HG03571 (cell line): ENCODE measurements around the gene CIBAR2.

Source experiments
- ATAC-seq: cut with Tn5 transposase; IDR thresholded peaks from one replicate; pipeline ENCODE4 v1.9.1; 2021; ENCODE audit not compliant: unreplicated experiment

Gene CIBAR2

DNA sequence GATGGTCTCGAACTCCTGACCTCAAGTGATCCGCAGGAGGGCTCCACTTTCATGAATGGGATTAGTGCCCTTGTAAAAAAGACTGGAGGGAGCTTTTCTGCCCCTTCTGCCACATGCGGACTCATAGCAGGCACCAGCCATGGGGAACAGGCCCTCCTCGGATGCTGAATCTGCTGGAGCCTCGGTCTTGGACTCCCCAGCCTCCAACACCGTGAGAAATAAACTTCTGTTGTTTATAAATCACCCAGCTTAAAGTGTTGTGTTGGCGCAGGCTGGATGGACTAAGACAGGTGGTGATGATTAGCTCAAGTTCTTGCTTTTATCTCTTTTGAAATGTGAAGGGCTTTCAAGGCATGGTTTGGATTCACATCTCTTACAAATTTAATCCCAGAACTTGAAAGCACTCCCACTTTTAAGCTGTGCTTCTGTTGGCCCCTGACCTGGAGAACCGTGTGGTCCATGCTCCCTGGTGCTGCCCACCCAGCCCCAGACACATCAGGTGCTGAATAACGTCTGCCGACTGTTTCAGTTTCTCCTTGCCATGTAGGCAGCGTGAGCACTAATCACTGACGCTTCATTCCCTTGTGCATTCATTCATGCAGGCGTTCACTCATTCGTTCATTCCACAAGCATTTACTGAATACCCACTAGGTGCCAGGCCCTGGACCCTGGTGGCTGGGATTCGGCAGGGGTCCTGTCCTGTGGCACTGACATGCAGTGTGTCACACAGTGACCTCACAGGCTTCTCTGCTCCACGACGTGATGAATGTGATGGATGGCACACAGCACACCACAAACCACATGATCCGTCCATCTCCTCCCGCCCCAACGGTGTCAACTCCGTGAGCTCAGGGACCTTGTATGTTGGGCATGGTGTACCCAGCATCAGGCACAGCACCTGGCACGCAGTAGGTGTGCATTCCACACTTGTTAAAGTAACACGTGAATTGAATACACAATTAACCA, 8.9 kb downstream of the CIBAR2 start:
- ATAC-seq: no peak

DNA sequence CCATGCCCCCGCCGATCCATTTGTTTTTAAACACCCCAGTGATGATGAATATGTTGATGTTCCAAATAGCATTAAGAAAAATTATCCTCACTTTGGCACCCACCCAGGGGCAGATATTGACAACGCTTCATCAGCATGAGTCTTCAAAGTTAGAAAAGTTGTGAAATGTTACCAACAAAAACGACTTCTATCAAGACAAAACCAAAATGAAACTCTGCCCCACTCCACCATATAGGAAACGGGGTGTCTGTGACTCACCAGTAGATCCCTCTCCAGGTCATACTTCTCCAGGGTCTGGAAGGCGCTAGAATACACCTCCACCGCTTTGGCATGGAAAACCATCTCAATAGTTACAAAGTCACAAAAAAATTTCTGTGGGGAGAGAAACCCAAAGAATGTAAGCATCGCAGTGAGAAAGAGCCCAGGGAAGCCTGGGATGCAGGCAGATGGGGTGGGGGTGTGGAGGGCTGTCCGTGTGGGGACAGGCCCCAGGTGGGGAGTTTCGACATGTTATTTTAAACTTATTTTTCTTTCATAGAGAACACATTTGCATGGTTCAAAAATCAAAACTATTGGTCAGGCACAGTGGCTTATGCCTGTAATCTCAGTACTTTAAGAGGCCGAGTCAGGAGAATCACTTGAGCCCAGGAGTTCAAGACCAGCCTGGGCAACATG, 10.2 kb downstream of the CIBAR2 start:
- ATAC-seq: no peak

DNA sequence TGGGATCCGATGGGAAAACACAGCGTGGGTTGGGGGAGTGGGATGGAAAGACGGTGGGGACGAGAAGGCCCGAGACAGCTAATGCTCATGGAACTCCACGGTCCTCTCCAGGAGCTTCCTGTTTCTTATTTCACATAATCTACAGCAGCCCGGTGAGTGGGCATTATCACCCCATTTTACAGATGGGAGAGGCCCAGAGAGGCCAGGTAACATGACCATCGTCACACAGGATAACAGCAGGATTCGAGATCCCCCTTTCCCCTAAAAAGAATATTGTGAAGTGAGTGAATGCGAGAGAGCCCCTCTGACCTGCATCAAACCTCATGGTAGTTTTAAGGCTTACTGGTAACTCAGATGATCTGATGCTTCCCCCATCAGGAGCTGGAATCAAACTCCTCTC, 12.0 kb downstream of the CIBAR2 start:
- ATAC-seq: no peak

DNA sequence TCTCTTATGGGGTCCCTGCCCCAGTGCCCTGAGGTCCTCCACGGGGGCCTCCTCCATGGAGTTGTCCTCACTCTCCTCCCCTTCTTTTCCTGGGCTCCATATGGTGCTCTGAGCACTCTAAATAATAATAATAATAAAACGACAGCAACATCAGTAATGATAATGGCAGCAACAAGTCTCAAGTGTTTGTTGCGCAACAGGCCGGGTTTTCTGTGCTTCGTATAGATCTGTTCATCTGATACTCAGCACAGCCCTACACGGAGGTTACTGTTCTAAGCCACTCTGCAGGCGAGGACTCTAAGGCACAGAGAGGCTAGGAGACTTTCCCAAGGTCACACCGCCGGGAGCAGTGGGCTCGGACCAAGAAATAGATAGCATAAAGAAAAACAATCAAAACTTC, 13.7 kb downstream of the CIBAR2 start:
- no peak for ATAC-seq

DNA sequence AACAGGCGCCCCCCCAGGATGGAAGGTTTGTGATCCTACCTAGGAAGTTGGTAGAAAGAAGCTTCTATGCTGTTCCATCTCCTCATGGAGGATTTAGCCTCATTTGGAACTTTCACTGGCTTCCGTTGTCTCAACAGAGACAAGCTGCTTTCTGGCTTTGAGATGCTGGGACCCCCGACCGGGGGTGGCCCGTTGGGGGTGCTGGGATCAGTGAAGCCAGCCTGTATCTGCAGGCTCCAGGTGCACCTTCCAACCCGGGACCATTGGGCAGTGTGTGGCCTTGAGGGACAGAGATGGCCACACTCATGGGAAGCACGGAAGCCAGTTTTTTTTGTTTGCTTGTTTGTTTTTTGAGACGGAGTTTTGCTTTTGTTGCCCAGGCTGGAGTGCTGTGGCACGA, 15.4 kb downstream of the CIBAR2 start:
- ATAC-seq: no peak

DNA sequence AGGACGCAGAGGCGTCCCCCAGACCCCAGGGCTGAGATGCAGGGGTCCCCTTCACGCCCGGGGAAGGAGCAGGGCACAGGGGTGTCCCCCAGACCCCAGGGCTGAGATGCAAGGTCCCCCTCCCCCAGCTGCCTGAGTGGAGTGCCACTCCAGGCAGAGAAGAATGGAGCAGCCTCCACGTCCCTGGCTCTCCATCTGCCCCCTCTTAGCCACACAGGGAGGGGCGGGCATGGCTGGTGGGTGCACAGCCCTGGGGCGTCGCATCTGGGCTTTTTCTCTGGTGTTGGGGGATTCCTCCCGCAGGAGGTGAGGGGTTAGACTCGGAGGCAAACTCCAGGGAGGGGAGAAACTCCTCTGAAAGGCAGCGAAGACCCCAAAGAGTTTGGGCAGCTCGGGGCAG, 17.5 kb downstream of the CIBAR2 start:
- ATAC-seq: no peak

DNA sequence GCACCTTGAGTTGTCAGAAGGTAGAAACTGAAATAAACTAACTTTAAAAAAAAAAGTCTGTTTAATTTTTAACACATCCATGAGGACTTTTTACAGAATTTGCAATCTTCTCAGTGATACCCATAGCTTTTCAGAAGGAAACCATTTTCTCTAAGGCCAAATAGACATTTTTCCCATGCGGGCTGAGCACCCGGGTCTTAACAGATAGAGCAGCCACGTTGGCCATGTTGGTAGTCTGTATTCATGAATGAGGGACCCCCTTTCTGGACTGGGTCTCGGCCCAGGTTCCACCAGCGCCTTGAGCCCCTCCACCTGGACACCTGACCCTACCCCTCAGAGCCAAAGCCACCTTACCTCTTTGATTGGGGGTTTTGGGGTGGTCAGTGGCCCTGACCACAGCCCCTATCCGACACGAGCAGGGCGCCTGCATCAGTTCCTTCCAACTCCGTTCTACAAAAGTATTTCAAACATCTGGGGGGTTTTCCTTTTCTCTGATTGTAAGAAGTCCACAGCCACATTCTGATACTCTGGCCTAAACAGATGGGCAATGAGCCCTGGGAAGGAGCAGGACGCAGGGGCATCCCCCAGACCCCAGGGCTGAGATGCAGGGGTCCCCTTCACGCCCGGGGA, 18.0 kb downstream of the CIBAR2 start:
- no peak for ATAC-seq

DNA sequence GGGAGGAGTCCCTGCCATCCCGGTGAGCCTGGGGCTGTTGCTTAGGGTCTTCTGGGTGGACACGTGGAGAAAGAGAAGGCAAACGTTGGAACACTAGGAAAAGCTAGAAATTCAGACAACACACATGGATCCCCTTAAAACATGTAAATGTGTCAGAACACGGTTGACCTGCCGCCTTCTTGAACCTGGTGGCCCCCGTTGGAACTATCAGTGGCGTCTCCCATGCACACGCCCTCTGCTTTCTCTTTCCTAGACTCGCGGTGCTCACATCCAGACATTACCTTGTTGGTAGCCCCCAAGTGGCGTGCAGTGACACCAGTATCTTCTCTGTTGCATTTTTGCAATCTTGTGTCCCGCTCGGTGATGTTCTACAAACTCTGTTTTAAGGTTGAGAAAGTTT, 18.6 kb downstream of the CIBAR2 start:
- ATAC-seq: no peak

DNA sequence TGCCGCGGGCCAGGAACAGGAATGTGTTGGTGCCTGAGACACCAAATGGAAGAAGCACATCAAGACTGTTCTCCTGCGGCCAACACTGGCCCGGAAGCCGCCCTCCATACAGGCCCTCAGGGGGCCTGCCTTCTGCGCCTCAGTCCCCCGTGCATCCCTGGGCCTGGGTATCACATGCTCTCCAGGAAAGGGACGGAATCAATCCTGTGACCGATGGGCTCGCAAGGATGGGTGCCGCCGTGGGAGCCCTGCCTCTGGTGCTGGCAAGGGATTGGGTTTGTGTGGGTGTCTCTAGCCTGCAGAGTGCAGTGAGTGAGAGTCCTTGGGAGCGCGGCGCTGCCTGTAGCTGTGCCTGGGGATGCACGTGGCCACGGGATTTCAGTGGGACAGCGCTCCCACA, 19.4 kb downstream of the CIBAR2 start:
- no peak for ATAC-seq

DNA sequence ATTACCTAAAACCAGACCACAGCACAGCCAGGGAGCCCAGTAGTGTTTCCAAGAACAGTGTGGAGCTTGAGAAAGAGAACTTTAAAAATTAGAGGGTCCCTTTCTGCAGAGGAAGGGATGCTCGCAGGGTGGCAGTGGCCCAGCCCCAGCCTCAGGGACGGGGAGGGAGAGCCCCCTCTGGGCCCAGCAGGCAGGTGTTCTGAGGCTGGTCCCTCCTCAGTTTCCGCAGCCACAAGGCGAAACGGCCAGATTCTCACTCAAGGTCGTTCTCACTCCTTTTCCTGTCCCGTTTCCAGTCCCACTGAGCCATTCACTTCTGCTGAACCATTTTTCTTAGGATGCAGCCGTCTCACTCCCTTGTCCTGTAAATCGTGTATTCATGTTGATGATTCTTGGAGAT, 20.0 kb downstream of the CIBAR2 start:
- ATAC-seq: no peak

DNA sequence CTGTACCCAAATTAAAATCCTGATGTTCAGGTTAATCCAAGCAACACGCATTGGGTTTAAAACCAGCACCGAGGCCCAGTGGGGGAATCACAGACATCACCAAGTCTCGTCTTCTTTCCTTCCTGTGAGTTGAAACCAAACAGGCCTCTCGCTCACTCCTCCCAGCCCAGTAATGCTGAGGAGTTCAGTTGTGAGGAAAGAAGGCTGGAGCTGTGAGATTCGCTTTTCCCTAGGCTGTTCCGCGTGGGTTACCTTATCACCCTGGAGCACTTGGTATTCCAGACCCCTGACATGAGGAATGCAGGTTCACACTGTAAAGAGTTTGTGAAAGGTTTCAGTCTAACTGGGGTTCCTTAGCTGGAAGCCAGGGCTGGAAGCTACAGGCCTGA, 20.8 kb downstream of the CIBAR2 start:
- ATAC-seq: no peak

DNA sequence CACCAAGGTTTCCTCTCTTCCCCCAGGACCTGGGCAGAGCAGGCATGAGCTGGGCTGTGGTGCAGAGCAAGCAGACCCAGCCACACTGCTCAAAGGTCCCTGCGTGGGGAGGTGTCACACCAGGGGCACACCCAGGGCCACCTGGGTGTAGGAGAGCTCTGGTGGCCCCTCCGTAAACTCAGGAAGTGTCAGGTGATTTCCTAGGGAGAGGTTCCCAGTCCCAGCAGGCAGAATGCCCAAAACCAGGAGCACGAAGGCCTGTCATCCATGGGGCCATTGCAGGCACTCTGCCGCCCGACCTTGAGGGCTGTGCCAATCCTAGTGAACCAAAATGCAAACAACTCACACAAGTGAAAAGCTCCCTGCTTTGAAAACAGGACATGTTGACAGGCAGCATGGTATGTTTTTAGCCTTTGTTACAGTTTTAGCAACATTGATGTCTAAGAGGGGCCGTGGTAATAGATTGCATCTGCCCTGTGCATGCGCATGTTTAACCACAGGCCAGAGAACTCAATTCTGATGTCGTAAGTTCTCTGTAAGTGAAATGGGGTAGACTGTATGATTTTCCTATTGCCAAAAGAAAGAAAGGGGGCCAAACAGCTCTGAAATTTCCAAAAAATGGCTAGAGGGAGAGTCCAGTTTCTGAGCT, 21.3 kb downstream of the CIBAR2 start:
- ATAC-seq: no peak

DNA sequence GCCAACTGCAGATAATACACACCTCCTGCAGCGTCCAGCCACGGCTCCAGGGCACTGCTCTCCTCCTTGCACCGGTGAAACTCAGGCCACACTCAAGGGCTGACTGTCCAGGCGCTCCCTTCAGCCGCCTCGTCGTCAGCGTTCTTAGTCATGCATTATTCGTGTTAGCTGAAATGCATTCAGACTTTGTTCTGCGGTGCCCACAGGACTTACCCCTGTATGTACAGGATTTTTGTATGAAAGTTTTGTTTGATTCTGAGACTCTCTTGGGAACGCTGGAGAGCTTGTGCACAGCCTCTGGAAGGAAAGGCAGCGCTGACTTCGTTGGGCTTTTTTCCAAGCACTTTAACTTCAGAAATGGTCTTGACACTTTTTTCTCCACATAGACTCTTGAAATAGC, 22.1 kb downstream of the CIBAR2 start:
- no peak for ATAC-seq

DNA sequence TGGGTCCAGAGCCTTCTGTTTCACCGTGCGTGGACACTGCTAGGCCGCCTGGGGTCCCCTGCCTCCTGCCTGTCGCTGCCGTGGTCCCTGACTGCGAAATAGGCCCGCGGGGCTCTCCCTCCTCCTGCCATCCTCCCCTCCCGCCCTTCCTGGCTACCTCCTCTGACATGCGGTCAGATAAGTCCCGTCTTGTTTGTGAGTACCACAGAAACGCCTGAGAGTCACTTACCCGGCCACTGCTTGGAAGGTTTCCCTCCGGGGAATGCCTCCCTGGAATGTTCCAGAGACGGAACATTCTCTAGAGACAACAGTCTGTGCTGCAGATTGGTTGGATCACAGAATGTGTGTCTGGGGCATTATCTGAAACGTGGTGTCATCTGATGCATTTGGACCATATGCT, 22.7 kb downstream of the CIBAR2 start:
- ATAC-seq: no peak

DNA sequence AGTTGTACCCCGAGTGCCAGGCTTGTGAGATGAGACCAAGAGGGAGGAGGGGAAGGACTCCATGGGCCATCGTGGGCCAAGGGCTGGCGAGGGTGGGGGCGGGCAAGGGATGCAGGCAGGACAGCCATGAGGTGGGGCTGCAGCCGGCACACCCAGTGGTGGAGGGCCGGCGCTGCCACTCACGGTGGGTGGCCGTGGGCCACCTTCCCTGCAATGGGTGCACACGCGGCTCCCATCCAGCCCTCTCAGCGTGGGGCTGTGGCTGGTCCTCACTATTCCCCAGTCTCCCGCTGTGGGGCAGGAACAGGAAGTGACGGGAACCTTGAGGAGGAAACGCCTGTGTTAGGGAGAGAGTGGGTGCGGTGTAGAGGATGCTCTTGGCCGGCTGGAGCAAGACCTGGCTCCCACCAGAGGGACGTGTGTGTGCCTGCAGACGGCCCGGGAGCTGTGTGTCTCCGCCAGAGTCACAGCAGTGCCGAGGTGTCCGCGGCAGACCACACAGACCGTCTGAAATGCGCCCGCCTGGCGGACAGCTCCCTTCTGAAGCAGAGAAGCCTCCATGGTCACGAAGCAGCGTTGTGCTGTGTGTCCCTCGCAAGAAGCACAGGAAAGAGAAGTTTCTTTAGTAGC, 23.6 kb downstream of the CIBAR2 start:
- ATAC-seq: no peak

DNA sequence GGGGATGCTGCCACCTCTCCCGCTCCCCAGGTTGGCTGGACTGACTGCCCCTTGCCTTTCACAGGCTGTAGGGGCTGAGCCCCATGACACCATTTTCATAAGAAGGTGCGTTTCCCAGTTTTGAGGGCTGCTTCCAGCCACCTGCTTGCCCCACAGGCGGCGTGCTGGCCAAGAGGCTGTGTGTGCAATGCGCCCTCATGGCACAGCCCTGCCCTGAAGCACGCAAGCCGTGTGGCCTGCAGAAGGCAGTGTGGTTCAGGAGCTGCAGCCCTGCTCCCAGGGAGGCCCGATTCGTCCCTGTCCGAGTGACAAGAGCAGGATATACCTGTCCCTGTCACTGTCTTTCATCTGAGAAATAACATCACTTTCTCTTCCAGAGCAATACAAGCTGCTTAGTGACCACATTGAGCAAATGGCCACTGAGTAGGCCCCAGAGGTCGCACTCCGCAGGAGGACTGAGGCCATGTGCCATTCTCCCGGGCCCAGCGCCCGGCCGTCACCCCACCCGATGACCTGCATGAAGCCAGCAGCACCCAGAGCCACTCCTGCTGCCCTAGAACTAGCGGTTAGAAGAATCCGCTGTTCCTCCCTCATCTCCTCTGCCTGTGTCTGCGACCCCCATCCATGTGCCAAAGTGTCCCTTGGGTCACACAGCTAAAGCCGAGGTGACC, 24.2 kb downstream of the CIBAR2 start:
- no peak for ATAC-seq

DNA sequence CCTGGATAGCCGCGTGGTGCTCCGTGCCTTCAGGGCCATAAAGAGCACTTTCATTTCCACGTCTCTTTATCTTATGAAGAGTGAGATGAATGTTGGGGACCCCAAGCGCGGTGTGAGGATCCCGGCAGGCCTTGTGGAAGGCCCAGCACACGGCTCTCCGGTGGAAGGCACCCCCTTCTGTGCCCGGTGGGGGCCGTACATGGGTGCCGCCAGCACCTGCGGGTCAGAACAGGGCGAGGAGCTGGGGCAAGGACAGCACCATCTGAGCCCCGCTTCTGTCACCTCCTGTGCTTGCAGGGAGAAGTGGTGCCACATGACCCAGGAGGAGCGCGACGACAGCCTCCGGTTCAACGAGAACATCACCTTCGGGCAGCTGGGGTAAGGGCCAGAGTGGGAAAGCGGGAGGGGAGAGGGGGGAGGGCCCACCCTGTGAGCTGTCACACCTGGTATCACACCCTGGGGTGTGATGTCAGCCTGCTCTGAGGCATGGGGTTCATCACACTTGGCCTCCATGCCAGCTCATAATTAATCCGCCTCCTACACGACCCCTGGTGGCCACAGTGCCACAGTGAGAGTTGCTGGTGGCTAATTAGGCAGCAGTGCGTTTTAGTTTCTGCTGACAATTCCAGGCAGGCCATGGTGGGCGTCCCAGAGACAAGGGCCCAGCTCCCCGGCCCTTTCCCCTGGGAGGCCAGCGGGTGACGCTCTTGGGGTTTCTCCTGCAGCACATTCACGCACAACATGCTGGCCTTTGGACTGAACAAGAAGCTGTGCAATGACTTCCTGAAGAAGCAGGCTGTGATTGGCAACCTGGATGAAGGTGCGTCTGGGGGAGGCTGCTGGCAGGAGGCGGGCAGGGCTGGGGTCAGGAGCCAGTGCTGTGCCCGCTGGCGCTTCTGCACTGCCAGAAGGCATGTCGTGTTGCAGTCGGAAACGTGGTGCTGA, 25.7 kb downstream of the CIBAR2 start:
- no peak for ATAC-seq

DNA sequence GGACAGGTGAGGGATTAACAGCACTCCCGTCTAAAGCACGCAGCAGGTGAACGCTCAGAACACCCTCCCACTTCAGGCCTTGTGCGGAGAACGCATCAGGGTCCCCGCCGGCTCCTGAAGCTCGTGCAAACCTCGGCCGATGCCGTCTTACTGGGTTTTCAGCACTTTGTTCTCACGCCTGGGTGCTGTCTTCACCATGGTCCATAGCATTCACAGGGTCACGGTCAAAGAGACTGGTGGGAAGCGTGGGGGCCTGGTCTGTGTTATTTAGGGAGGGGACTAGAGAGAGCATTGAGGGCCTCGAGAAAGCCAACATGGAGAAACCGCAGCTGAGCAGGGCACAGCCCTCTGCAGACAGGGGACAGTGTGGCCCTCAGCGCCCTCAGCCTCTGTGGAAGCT, 26.6 kb downstream of the CIBAR2 start:
- no peak for ATAC-seq

DNA sequence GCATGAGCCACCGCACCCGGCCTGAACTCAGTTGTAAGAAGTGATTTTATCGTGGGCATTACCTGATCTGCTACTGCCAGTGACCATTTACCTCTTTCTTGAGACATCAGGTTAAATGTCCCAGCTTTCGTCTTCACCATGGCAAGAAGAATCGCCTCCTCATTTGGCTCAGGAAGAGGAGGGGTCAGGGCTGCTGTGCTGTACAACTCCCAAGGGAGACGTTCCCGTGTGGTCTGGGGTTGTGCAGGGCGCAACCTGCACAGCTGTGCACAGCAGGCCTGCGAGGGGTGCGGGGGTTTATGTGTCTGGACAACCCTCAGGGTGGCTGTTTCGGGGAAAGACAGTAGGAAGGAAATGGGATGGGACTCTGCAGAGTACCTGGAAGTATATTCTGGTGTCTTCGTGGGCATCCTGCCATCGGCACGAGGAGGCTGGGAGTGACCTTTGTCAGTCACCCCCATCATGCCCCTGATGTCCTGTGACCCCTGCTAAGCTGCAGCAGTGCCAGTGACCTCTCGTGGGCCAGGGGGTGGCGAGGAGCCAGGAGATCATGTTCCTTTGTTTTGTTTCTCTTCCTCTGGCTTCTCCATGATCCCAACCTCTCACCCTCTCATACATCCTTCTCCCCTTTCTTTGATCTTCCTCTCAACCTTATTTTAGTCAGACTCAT, 27.3 kb downstream of the CIBAR2 start:
- ATAC-seq: no peak
